RWPE2 (cell line): ENCODE data around the gene WFIKKN1.

Experiments
- ATAC-seq: fragments of 200-7000 bp; cut with Tn5 transposase; 3 replicates; pipeline ENCODE4 v1.9.1; 2021; ENCODE audit warnings: low read depth
- DNase-seq: peaks from one replicate; pipeline ENCODE4 v3.0.0-alpha.2; 2020; ENCODE audit warnings: low spot score
- H3K27ac ChIP-seq: fragments of 450-650 bp; 2 replicates; pipeline ENCODE4 v1.5.1; 2017; ENCODE audit warnings: mild to moderate bottlenecking; ENCODE audit not compliant: poor library complexity, severe bottlenecking
- H3K27me3 ChIP-seq: fragments of 250-450 bp; sonication (Bioruptor Pico); 2 replicates; pipeline ENCODE4 v1.5.1; 2021; ENCODE audit warnings: mild to moderate bottlenecking, moderate library complexity; ENCODE audit not compliant: insufficient read depth, poor library complexity, severe bottlenecking
- H3K36me3 ChIP-seq: fragments of 250-450 bp; sonication (Bioruptor Pico); 2 replicates; pipeline ENCODE4 v1.5.1; 2020; ENCODE audit warnings: low read depth, mild to moderate bottlenecking, moderate library complexity
- H3K4me1 ChIP-seq: fragments of 250-450 bp; sonication (Bioruptor Pico); 2 replicates; pipeline ENCODE4 v1.5.1; 2021; ENCODE audit warnings: mild to moderate bottlenecking, moderate library complexity; ENCODE audit not compliant: insufficient read depth, poor library complexity, severe bottlenecking
- H3K4me3 ChIP-seq: fragments of 250-450 bp; sonication (Bioruptor Pico); 2 replicates; pipeline ENCODE4 v1.5.1; 2021; ENCODE audit warnings: mild to moderate bottlenecking, moderate library complexity; ENCODE audit not compliant: severe bottlenecking
- H3K9me3 ChIP-seq: fragments of 250-450 bp; sonication (Bioruptor Pico); 2 replicates; pipeline ENCODE4 v1.5.1; 2021; ENCODE audit warnings: mild to moderate bottlenecking, moderate library complexity; ENCODE audit not compliant: severe bottlenecking
- TF ChIP-seq, protein P1 (sequence below): fragments of 450-650 bp; IDR thresholded peaks from one replicate; pipeline ENCODE4 v1.5.1; 2017; ENCODE audit warnings: mild to moderate bottlenecking, moderate library complexity; ENCODE audit not compliant: poor library complexity, severe bottlenecking

The WFIKKN1 gene

DNA sequence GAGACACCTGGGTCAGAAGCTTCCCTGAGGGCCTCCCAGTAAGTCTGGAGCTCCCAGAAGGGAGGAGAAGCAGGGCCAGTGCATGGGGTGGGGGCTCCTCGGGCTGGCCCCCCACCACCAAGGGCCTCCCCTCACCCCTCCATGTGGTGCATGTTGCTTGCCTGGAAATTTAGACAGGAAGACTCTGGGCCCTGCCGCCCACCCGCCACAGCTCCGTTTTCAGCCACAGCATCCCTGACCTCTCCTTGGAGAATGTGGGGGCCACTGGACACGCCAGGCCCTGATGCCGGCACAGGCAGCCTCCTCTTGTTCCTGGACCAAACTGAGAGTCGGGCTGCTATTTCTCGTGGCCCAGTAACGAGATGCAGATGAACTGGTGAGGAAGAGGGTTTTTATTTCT, 8.1 kb downstream of the WFIKKN1 start:
- H3K9me3 ChIP-seq = no peaks in the 10 kb centered on the region
- no peak overlapping the region for H3K27ac ChIP-seq
- TF ChIP-seq, protein P1, sequence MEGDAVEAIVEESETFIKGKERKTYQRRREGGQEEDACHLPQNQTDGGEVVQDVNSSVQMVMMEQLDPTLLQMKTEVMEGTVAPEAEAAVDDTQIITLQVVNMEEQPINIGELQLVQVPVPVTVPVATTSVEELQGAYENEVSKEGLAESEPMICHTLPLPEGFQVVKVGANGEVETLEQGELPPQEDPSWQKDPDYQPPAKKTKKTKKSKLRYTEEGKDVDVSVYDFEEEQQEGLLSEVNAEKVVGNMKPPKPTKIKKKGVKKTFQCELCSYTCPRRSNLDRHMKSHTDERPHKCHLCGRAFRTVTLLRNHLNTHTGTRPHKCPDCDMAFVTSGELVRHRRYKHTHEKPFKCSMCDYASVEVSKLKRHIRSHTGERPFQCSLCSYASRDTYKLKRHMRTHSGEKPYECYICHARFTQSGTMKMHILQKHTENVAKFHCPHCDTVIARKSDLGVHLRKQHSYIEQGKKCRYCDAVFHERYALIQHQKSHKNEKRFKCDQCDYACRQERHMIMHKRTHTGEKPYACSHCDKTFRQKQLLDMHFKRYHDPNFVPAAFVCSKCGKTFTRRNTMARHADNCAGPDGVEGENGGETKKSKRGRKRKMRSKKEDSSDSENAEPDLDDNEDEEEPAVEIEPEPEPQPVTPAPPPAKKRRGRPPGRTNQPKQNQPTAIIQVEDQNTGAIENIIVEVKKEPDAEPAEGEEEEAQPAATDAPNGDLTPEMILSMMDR = no peak
- H3K4me3 ChIP-seq = no peak overlapping the region
- DNase-seq (no peak), ATAC-seq (no peak)
- no peaks in the 10 kb centered on the region for H3K27me3 ChIP-seq
- no peaks in the 10 kb centered on the region for H3K36me3 ChIP-seq
- H3K4me1 ChIP-seq = no peaks in the 10 kb centered on the region

DNA sequence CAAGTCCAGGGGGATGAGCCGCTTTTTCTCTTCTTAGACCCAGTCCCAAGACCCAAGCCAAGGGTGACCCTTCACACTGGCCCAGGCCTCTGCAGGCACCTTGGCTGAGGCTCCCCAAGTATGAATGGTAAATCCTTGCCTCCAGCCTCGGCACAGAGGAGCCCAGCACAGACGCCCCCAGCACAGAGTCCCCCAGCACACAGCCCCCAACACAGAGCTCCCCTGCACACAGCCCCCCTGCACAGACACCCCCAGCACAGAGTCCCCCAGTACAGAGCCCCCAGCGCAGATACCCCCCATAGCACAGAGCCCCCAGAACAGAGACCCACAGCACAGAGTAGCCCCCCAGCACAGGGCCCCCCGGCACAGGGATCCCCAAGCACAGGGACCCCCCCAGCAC, 9.8 kb downstream of the WFIKKN1 start:
- ATAC-seq (no peak), DNase-seq (no peak)
- Histone ChIP-seq H3K27ac (no peak overlapping the region), H3K9me3 (no peaks in the 10 kb centered on the region), H3K4me3 (no peak overlapping the region), H3K36me3 (no peaks in the 10 kb centered on the region), H3K27me3 (no peaks in the 10 kb centered on the region), H3K4me1 (peaks cover 5% of the 10 kb centered on the region)
- TF ChIP-seq, protein P1 = no peak

DNA sequence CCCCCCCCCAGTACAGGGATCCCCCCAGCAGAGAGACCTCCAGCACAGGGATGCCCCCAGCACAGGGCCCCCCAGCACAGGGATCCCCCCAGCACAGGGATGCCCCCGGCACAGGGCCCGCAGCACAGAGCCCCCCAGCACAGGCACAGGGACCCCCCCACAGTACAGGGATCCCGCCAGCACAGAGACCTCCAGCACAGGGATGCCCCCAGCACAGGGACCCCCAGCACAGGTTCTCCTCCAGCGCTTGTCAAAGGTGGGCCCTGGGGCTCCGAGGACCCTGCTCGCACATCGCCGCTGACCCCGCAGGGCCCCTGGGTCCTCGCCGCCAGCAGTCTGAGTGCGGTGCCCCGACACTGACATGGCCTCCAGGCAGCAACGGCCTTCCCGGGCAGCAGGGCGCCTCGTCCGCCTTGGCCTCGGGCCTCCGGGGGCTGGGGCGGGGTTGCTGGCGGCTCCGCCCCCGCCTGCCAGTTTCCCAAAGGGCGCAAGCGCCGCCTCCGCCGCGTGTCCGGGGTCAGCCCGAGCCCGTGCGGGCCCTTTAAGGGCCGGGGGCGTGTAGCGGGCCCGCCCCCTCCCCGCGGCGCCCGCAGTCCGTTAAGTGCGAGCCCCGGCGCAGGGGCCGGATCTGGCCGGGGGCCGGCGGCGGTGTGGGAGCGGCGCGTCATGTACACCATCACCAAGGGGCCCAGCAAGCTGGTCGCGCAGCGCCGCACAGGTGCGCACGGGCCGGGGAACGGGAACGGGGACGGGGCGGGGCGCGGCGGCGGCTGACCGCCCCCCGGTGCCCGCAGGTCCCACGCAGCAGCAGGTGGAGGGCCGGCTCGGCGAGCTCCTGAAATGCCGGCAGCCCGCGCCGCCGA, 10.8 kb downstream of the WFIKKN1 start, which contains the start of gene MCRIP2:
TSS of gene MCRIP2 (plus strand) at position 503 of the 863 bp plus-strand sequence. CDS start at position 667, 164 bp downstream.
- Histone ChIP-seq H3K27me3 (no peaks in the 10 kb centered on the region), H3K4me1 (peaks cover 10% of the 10 kb centered on the region), H3K27ac (peak within 1 kb of the TSS; percentile 73), H3K4me3 (peak within 1 kb of the TSS; percentile 73), H3K36me3 (no peaks in the 10 kb centered on the region), H3K9me3 (no peaks in the 10 kb centered on the region)
- TF ChIP-seq, protein P1 = no peak
- ATAC-seq = peak; percentile 64
- no peak for DNase-seq

DNA sequence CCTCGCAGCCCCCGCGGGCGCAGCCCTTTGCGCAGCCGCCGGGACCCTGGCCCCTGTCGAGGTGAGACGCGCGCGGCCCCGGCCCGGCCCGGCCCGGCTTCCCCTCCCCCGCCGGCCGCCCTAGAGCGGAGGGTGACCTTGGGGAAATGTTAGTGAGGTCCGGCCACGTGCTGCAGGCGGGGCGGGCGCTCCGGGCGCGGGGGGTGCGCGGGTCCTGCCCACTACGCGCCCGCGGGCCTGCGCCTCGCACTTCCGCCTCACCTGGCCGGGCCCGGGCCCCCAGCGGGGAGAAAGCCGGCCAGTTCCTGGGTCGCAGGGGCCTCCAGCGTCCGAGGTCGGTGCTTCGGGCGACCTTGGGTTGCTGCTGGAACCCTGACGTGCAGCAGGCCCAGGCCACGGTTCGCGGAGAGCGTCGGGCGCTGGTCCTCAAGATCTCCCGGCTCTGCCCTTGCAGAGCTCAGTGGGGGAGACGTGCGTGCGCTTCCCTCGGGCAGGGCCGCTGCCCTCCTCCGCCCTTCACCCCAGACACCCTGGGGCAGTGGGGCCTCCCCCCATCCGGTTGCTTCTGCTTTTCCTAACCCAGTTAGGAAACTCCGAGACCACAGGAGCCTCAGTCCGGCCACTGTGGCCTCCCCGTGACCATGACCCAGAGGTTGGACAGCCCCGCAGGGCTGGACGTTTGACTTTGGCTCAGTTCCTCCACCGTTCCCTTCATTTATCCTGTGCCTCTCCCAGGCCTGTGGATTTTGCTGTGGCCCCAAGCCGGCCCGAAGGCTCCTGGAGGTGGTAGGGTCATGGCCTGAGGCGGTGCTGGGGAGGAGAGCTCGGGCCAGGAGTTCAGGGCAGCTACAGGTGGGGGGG, 11.6 kb downstream of the WFIKKN1 start:
- TF ChIP-seq, protein P1 = no peak
- Histone ChIP-seq H3K4me1 (peaks cover 10% of the 10 kb centered on the region), H3K27ac (peak overlapping the region; percentile 73), H3K4me3 (peak overlapping the region; percentile 73), H3K27me3 (no peaks in the 10 kb centered on the region), H3K9me3 (no peaks in the 10 kb centered on the region), H3K36me3 (no peaks in the 10 kb centered on the region)
- DNase-seq (no peak), ATAC-seq (peak; percentile 24)
